Stimulated activated CD8-positive, alpha-beta memory T cell treated with anti-CD3 and anti-CD28 coated beads, Interleukin-2, amount 100 ng/mL, for 1 hour (primary cell): ENCODE measurements around the gene ADAMTS17.

Experiments
- DNase-seq, 2 donors: peaks; one replicate each; pipeline ENCODE4 v3.0.0-alpha.2; 2020; ENCODE audit warnings: low read depth in 2 of 2

ADAMTS17 gene

GRCh38 chr15:100134586-100134985 is 207.2 kb downstream of the ADAMTS17 start:
- no peak for DNase-seq

- no peak for DNase-seq
Measured at GRCh38 chr15:100134089-100134583, 207.6 kb downstream of the ADAMTS17 start.

GRCh38 chr15:100133001-100133400 is 208.8 kb downstream of the ADAMTS17 start:
- no peak for DNase-seq

- DNase-seq, result no peak
Measured at GRCh38 chr15:100132309-100132708, 209.5 kb downstream of the ADAMTS17 start.

- no peak for DNase-seq
Measured at GRCh38 chr15:100131321-100132224, 210.2 kb downstream of the ADAMTS17 start.

- no peak for DNase-seq
Measured at GRCh38 chr15:100129677-100130076, 212.1 kb downstream of the ADAMTS17 start.

GRCh38 chr15:100125401-100126191 is 216.2 kb downstream of the ADAMTS17 start:
- DNase-seq, result no peak

GRCh38 chr15:100124936-100125335 is 216.8 kb downstream of the ADAMTS17 start:
- DNase-seq, result no peak

GRCh38 chr15:100124361-100124760 is 217.4 kb downstream of the ADAMTS17 start:
- no peak for DNase-seq

GRCh38 chr15:100123611-100124010 is 218.2 kb downstream of the ADAMTS17 start:
- DNase-seq, result no peak

- no peak for DNase-seq
Measured at GRCh38 chr15:100121285-100121684, 220.5 kb downstream of the ADAMTS17 start.

GRCh38 chr15:100120111-100120510 is 221.7 kb downstream of the ADAMTS17 start:
- DNase-seq, result no peak

GRCh38 chr15:100118546-100118945 is 223.2 kb downstream of the ADAMTS17 start:
- DNase-seq, result no peak

GRCh38 chr15:100116416-100117190 is 225.2 kb downstream of the ADAMTS17 start:
- DNase-seq, result no peak

GRCh38 chr15:100115711-100116090 is 226.1 kb downstream of the ADAMTS17 start:
- DNase-seq, result no peak

GRCh38 chr15:100115066-100115710 is 226.6 kb downstream of the ADAMTS17 start:
- no peak for DNase-seq

GRCh38 chr15:100114571-100114970 is 227.2 kb downstream of the ADAMTS17 start:
- DNase-seq, result no peak

GRCh38 chr15:100114100-100114499 is 227.7 kb downstream of the ADAMTS17 start:
- DNase-seq, result no peak

GRCh38 chr15:100113351-100114080 is 228.3 kb downstream of the ADAMTS17 start:
- no peak for DNase-seq

- DNase-seq, result no peak
Measured at GRCh38 chr15:100112636-100113305, 229.0 kb downstream of the ADAMTS17 start.
